GM23248 (cell line): ENCODE results near the gene KDM2B. TPM values are rescaled to one million over a fixed set of nuclear protein-coding genes. Genes with fewer than 3 reads are reported as not detected.

ENCODE experiments used
- DNase-seq: peaks from one replicate; pipeline ENCODE4 v3.0.0-alpha.2; 2015
- H2AFZ ChIP-seq: fragments of 200-600 bp; sonication (generic); 2 replicates; pipeline ENCODE4 v1.6.1; 2016; ENCODE audit warnings: antibody characterized with exemption
- H3F3A ChIP-seq: fragments of 200-600 bp; sonication (generic); 2 replicates; pipeline ENCODE4 v1.6.1; 2016; ENCODE audit warnings: mild to moderate bottlenecking, antibody characterized with exemption, mixed run types; ENCODE audit not compliant: insufficient read depth
- H3K27ac ChIP-seq: fragments of 200-600 bp; sonication (generic); 2 replicates; pipeline ENCODE4 v1.5.1; 2016; ENCODE audit warnings: mild to moderate bottlenecking
- H3K27me3 ChIP-seq: fragments of 200-600 bp; sonication (generic); replicated peaks from 2 replicates; pipeline ENCODE4 v1.6.1; 2016; ENCODE audit warnings: mild to moderate bottlenecking; ENCODE audit not compliant: insufficient read depth
- H3K36me3 ChIP-seq: fragments of 200-600 bp; sonication (generic); 2 replicates; pipeline ENCODE4 v1.6.1; 2016; ENCODE audit warnings: low read depth, mild to moderate bottlenecking
- H3K4me1 ChIP-seq: fragments of 200-600 bp; sonication (generic); 2 replicates; pipeline ENCODE4 v1.6.1; 2016; ENCODE audit warnings: mild to moderate bottlenecking; ENCODE audit not compliant: insufficient read depth
- H3K4me2 ChIP-seq: fragments of 200-600 bp; sonication (generic); one replicate; pipeline ENCODE4 v1.6.1; 2016; ENCODE audit warnings: mild to moderate bottlenecking; ENCODE audit not compliant: unreplicated experiment
- H3K4me3 ChIP-seq: fragments of 200-600 bp; sonication (generic); 2 replicates; pipeline ENCODE4 v1.5.1; 2016; ENCODE audit warnings: mild to moderate bottlenecking
- H3K79me2 ChIP-seq: fragments of 200-600 bp; sonication (generic); 2 replicates; pipeline ENCODE4 v1.6.1; 2016; ENCODE audit warnings: mild to moderate bottlenecking; ENCODE audit not compliant: insufficient read depth
- H3K9ac ChIP-seq: fragments of 200-600 bp; sonication (generic); 2 replicates; pipeline ENCODE4 v1.6.1; 2016; ENCODE audit warnings: mild to moderate bottlenecking
- H3K9me2 ChIP-seq: fragments of 200-600 bp; sonication (generic); 2 replicates; pipeline ENCODE4 v1.6.1; 2016; ENCODE audit warnings: mixed run types, mild to moderate bottlenecking, moderate library complexity; ENCODE audit not compliant: insufficient read depth
- H3K9me3 ChIP-seq: fragments of 200-600 bp; sonication (generic); one replicate; pipeline ENCODE4 v1.6.1; 2017; ENCODE audit warnings: low read depth
- H4K20me1 ChIP-seq: fragments of 200-600 bp; sonication (generic); 2 replicates; pipeline ENCODE4 v1.6.0; 2016; ENCODE audit not compliant: insufficient read depth
- EZH2 ChIP-seq: fragments of 200-600 bp; sonication (generic); IDR thresholded peaks from 2 replicates; pipeline ENCODE4 v1.6.1; 2018; ENCODE audit warnings: antibody characterized with exemption, mild to moderate bottlenecking; ENCODE audit not compliant: insufficient read depth, poor library complexity, severe bottlenecking
- EZH2phosphoT487 ChIP-seq: fragments of 200-600 bp; sonication (generic); IDR thresholded peaks from 2 replicates; pipeline ENCODE4 v1.6.1; 2018; ENCODE audit warnings: antibody characterized with exemption, moderate library complexity, mild to moderate bottlenecking, low read depth; ENCODE audit not compliant: insufficient read depth
- WGBS, 2 experiments: methylation state at CpG; one replicate each; pipeline ENCODE4 v1.1.6; 2015 to 2017; ENCODE audit warnings: low lambda C conversion rate in 2 of 2, low coverage in 1 of 2; ENCODE audit errors: missing lambda C conversion rate in 2 of 2; 5-methylcytosine and 5-hydroxymethylcytosine counted together
- in situ Hi-C: fragments of 300-500 bp; cut with MboI; formaldehyde crosslinking; loops from 2 replicates; pipeline ENCODE4 v1.15.0; 2020
- polyA plus RNA-seq: library from polyadenylated mRNA; unstranded; fragments of >200 nt; fragmentation: Nextera tagmentation; extraction: Ambion mirVana; gene quantifications from 2 replicates; pipeline ENCODE4 v1.2.1, GENCODE V29; 2016
- total RNA-seq: library from RNA; depleted of rRNA; stranded (reverse); fragments of >200 nt; shearing (Covaris generic); gene quantifications from 2 replicates; pipeline ENCODE4 v1.2.3, GENCODE V29; 2014

Gene KDM2B
- total and polyA plus RNA-seq, 2 experiments from 2014 or later, result 8.2 to 20.1 TPM

DNA sequence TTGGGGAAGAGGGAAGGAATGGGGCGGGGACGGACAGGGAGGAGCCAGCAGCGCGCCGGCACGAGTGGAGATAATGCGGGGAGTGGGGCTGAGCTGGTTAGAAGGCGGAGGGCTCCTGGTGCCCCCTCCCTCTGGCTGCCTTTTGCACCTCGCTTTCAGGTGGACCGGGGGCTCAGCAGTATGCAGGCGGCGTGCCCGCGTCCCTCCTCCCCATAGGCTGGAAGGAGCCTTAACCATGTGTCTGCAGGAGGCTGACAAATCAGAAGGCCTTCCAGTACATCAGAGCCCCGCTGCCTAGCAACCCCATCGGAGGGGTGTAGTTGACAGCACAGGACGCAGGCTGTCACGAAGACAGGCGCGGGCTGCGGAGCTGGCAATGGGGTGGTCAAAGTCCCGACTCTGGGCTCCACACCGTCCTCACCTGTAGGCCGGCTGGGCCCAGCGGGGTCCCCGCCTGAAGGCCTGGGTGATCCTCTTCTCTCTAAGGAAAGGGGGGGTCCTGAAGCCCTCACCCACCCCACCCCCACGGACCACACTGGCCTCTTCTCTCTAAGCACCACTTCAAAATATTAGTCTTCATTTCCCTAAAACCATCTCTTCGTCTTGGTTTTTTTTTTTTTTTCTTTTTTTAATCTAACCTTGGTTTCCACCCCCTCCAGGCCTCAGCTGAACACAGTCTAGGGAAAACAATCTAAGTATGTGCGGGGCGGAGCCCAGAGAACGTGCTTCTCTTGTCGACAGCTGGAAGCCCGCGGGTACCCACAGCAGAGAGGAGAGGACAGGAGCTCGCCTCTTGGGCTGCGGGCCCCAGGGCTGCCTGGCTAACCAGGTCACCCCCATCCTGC is 44.5 kb downstream of the KDM2B start:
- Histone ChIP-seq H3K4me1 (peaks cover 10% of the 10 kb centered on the region; the same call in 1 of the 2 replicates), H3K27me3 (no peaks in the 10 kb centered on the region), H4K20me1 (no peaks in the 10 kb centered on the region), H3K9me2 (no peaks in the 10 kb centered on the region), H3K4me3 (peak overlapping the region; percentile 67), H3F3A (peaks cover 3% of the 10 kb centered on the region; the same call in 1 of the 2 replicates), H3K9ac (peak overlapping the region; percentile 55), H3K27ac (no peak overlapping the region; the same call in 1 of the 2 replicates), H3K9me3 (no peaks in the 10 kb centered on the region), H3K36me3 (no peaks in the 10 kb centered on the region), H3K79me2 (no peaks in the 10 kb centered on the region), H3K4me2 (peak overlapping the region; percentile 74), H2AFZ (peak overlapping the region; percentile 58)
- 7% methylated on average over 36 of the region's 36 CpGs for WGBS, 2 experiments
- in situ Hi-C loops, result no loop called here
- DNase-seq, result peak; percentile 79
- TF ChIP-seq EZH2phosphoT487 (no peak), EZH2 (no peak)

DNA sequence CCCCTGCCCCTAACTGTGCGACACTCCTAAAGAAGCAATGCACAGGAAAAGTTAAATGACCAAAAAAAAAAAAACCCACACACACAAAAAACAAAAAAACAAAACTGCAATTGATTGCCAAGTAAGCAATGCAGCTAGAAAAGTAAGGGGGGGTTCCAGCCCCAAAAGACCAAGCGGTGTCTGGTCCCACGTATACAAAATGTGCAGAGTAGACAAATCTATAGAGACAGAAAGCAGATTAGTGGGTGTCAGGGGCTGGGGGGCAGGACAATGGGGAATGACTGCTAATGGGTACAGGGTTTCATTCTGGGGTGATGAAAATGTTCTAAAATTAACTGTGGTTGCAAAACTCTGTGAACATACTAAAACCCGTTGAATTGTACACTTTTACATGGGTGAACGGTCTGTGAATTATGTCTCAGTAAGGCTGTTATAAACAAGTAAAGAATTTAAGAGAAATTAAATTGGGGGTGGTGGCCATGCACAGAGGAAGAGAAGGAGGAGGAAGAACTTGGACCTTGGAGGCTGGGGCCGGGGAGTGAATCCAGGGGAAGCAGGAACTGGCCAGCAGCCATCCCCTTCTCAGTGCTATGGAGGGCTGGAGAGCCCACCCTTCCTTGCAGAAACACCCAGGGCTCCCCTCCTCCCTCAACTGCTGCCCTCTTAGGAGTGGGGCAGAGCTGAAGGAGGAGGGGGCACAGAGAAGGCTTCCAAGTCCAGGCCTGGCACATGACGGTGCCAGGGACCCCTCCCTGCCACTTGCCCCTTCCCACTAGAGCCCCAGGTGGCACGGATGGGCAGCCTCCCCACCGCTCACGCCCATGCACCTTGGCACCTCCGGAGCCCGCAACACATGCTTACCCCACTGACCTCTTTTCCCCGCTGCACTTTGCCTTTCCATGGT is 45.4 kb downstream of the KDM2B start:
- Histone ChIP-seq H3K79me2 (no peaks in the 10 kb centered on the region), H3K4me3 (peak overlapping the region; percentile 67), H3K27ac (no peak overlapping the region), H2AFZ (peak overlapping the region; percentile 58), H3F3A (peaks cover 8% of the 10 kb centered on the region; the same call in 1 of the 2 replicates), H4K20me1 (no peaks in the 10 kb centered on the region), H3K4me1 (peaks cover 14% of the 10 kb centered on the region; the same call in 1 of the 2 replicates), H3K9me2 (no peaks in the 10 kb centered on the region), H3K36me3 (no peaks in the 10 kb centered on the region), H3K9me3 (no peaks in the 10 kb centered on the region), H3K27me3 (no peaks in the 10 kb centered on the region), H3K4me2 (no peak overlapping the region), H3K9ac (no peak overlapping the region)
- TF ChIP-seq EZH2 (no peak), EZH2phosphoT487 (no peak)
- DNase-seq, result no peak
- WGBS, 2 experiments, result 44 to 49% methylated on average over 13 of the region's 13 CpGs
- in situ Hi-C loops, result no loop called here

DNA sequence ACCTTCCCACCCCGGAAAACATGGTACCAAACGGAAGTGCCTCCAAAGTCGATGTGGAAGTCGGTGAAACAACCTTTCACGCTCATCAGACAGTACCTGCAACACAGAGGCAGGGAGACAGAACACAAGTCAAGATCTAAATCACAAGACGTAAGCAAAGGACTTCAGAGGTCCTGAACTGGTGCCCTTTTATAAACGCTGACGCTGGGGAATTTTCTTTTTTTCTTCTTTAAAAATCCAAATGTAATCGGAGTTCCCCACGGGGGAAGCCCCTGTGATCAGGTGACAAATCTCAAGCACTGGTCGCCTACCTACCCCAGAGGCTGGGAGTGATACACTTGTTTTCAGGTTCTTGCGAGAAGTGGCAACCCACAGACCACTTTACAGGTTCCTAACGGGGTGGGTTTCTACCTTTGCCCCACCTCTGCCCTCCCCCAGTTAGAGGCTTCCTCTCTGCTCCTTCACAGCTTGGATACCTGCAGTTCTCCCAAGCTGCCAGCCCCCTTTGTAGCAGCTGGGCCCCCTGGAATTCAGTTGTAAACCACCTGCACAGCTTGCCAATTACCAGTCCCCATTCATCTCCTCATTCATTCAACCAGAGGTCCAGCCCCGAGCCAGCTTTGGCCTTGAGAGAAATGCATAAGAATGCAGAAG is 46.2 kb downstream of the KDM2B start:
- H3K36me3 ChIP-seq, result no peaks in the 10 kb centered on the region
- no peak for DNase-seq
- no peaks in the 10 kb centered on the region for H3K9me2 ChIP-seq
- H3K79me2 ChIP-seq, result no peaks in the 10 kb centered on the region
- no peak overlapping the region for H2AFZ ChIP-seq
- no peaks in the 10 kb centered on the region for H3K9me3 ChIP-seq
- H3K27ac ChIP-seq, result no peak overlapping the region
- peaks cover 8% of the 10 kb centered on the region; the same call in 1 of the 2 replicates for H3F3A ChIP-seq
- H3K4me2 ChIP-seq, result no peak overlapping the region
- TF ChIP-seq EZH2phosphoT487 (no peak), EZH2 (no peak)
- no peak overlapping the region for H3K9ac ChIP-seq
- no peaks in the 10 kb centered on the region for H3K27me3 ChIP-seq
- in situ Hi-C loops, result no loop called here
- no peaks in the 10 kb centered on the region for H4K20me1 ChIP-seq
- H3K4me3 ChIP-seq, result no peak overlapping the region
- 94 to 95% methylated on average over 13 to 14 of the region's 14 CpGs for WGBS, 2 experiments
- H3K4me1 ChIP-seq, result peaks cover 14% of the 10 kb centered on the region; the same call in 1 of the 2 replicates
